ENCODE results near the gene ZNF793. TPM values are rescaled to one million over a fixed set of nuclear protein-coding genes. Genes with fewer than 3 reads are reported as not detected.

The ZNF793 gene
- 29.9 and 39.9 TPM in 2 replicates for polyA plus RNA-seq

GRCh38 chr19:37506387-37507166 is at the start of gene ZNF793:
Gene ZNF793, plus strand, starts transcription at chr19:37506939. Its CDS starts 16,501 bp downstream, at chr19:37523440.

GRCh38 chr19:37466798-37467607 is 39.7 kb upstream of the ZNF793 start, which contains the start of gene ZNF569:
Gene ZNF569, minus strand, starts transcription at chr19:37467444. Its CDS starts 22,523 bp downstream, at chr19:37444921.

GRCh38 chr19:37468961-37469777 is 37.6 kb upstream of the ZNF793 start, which contains the start of gene ZNF570:
Gene ZNF570, plus strand, starts transcription at chr19:37469356. Its CDS starts 999 bp downstream, at chr19:37470355.

Other genes starting within 250 kb of the ZNF793 start
- gene ZNF527, start 135.8 kb upstream of the ZNF793 start, polyA plus RNA-seq: 2.9 and 9.7 TPM in 2 replicates
- 7.8 and 11.7 TPM in 2 replicates for gene ZNF569, start 39.5 kb upstream of the ZNF793 start, polyA plus RNA-seq
- 8.3 and 9.0 TPM in 2 replicates for gene ZNF570, start 37.6 kb upstream of the ZNF793 start, polyA plus RNA-seq
- 5.0 and 5.7 TPM in 2 replicates for gene ZNF571, start 87.9 kb downstream of the ZNF793 start, polyA plus RNA-seq
- gene ZNF540, start 87.9 kb downstream of the ZNF793 start, polyA plus RNA-seq: 37.5 and 40.2 TPM in 2 replicates
- 1.9 and 3.9 TPM in 2 replicates for gene ZFP30, start 148.5 kb downstream of the ZNF793 start, polyA plus RNA-seq
- 0.97 and 3.6 TPM in 2 replicates for gene ZNF607, start 212.8 kb downstream of the ZNF793 start, polyA plus RNA-seq